ENCODE measurements around the gene FAM168A. TPM values are rescaled to one million over a fixed set of nuclear protein-coding genes. Genes with fewer than 3 reads are reported as not detected.

Gene FAM168A
- total and polyA plus RNA-seq, 2 donors (not counting 1 experiment from before 2014, with no cell fraction given), result 16.3 to 23.8 TPM

- Histone ChIP-seq H3K9ac (ENCODE audit: insufficient read depth, low read length) (no peak overlapping the region), H3K4me3 (replicated peaks in 1 of 4; ENCODE audit: control extremely low read depth in 1 of 4, insufficient read depth in 1 of 4, low read depth in 3 of 4, low read length in 4 of 4) (no peak overlapping the region), H3K4me2 (ENCODE audit: extremely low read depth, insufficient read depth, low read length) (no peak overlapping the region), H2AFZ (ENCODE audit: low read length) (no peak overlapping the region), H3K79me2 (ENCODE audit: control insufficient read depth, insufficient read depth, low read length) (no peaks in the 10 kb centered on the region), H3K36me3 (ENCODE audit: control insufficient read depth, insufficient read depth, low read length) (no peaks in the 10 kb centered on the region), H3K27me3 (ENCODE audit: control insufficient read depth, insufficient read depth, low read length) (no peaks in the 10 kb centered on the region), H4K20me1 (ENCODE audit: control insufficient read depth, extremely low read depth, insufficient read depth, low read length) (no peaks in the 10 kb centered on the region), H3K4me1 (ENCODE audit: control insufficient read depth, extremely low read depth, insufficient read depth, low read length) (peaks cover 2% of the 10 kb centered on the region), H3K9me3 (ENCODE audit: control insufficient read depth, insufficient read depth, low read depth, low read length) (no peaks in the 10 kb centered on the region), H3K27ac (ENCODE audit: insufficient read depth, low read length) (no peak overlapping the region)
- DNase-seq (ENCODE audit: low read depth in 2 of 2), result no peak
- TF ChIP-seq CTCF (conservative IDR thresholded peaks at IDR 0.05 in 1 of 2, IDR thresholded peaks at IDR 0.05 in 1 of 2; ENCODE audit: low read depth in 1 of 2, low read length in 2 of 2), result no peak
- no peak for TF ChIP-seq EZH2 (IDR thresholded peaks at IDR 0.05; ENCODE audit: low read length, missing control alignments)
Measured at GRCh38 chr11:73510106-73510505, 87.8 kb downstream of the FAM168A start.

DNA sequence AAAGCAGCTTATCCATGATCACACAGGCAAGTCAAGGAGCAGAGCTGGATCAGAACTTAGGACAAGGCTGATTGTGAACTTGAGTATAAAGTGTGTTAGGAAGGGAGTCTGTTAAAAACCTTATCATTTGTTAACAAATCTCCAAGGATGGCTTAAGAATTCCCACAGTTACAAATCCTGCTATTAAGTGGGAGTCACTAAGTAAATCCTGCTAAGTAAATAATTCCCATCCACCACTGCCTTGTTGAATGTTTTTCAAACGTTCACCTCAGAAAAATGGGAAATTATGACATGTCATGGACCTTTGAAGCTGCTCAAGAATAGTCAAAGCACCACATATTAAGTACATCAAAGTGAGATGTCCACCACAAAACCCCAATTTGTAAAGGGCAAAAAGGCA is 88.7 kb downstream of the FAM168A start:
- Histone ChIP-seq H4K20me1 (ENCODE audit: control insufficient read depth, extremely low read depth, insufficient read depth, low read length) (no peaks in the 10 kb centered on the region), H3K27me3 (ENCODE audit: control insufficient read depth, insufficient read depth, low read length) (no peaks in the 10 kb centered on the region), H3K9me3 (ENCODE audit: control insufficient read depth, insufficient read depth, low read depth, low read length) (no peaks in the 10 kb centered on the region), H3K9ac (ENCODE audit: insufficient read depth, low read length) (no peak overlapping the region), H3K27ac (ENCODE audit: insufficient read depth, low read length) (no peak overlapping the region), H3K36me3 (ENCODE audit: control insufficient read depth, insufficient read depth, low read length) (no peaks in the 10 kb centered on the region), H3K4me2 (ENCODE audit: extremely low read depth, insufficient read depth, low read length) (no peak overlapping the region), H2AFZ (ENCODE audit: low read length) (no peak overlapping the region), H3K79me2 (ENCODE audit: control insufficient read depth, insufficient read depth, low read length) (no peaks in the 10 kb centered on the region), H3K4me1 (ENCODE audit: control insufficient read depth, extremely low read depth, insufficient read depth, low read length) (peaks cover 2% of the 10 kb centered on the region), H3K4me3 (replicated peaks in 1 of 4; ENCODE audit: control extremely low read depth in 1 of 4, insufficient read depth in 1 of 4, low read depth in 3 of 4, low read length in 4 of 4) (no peak overlapping the region)
- no peak for TF ChIP-seq EZH2 (IDR thresholded peaks at IDR 0.05; ENCODE audit: low read length, missing control alignments)
- TF ChIP-seq CTCF (conservative IDR thresholded peaks at IDR 0.05 in 1 of 2, IDR thresholded peaks at IDR 0.05 in 1 of 2; ENCODE audit: low read depth in 1 of 2, low read length in 2 of 2), result no peak
- DNase-seq (ENCODE audit: low read depth in 2 of 2), result no peak

GRCh38 chr11:73508243-73509176 is 89.4 kb downstream of the FAM168A start:
- H3K9me3 ChIP-seq (ENCODE audit: control insufficient read depth, insufficient read depth, low read depth, low read length), result no peaks in the 10 kb centered on the region
- TF ChIP-seq CTCF (conservative IDR thresholded peaks at IDR 0.05 in 1 of 2, IDR thresholded peaks at IDR 0.05 in 1 of 2; ENCODE audit: low read depth in 1 of 2, low read length in 2 of 2), result no peak
- no peak for TF ChIP-seq EZH2 (IDR thresholded peaks at IDR 0.05; ENCODE audit: low read length, missing control alignments)
- H2AFZ ChIP-seq (ENCODE audit: low read length), result no peak overlapping the region
- no peaks in the 10 kb centered on the region for H3K79me2 ChIP-seq (ENCODE audit: control insufficient read depth, insufficient read depth, low read length)
- no peaks in the 10 kb centered on the region for H3K27me3 ChIP-seq (ENCODE audit: control insufficient read depth, insufficient read depth, low read length)
- H3K4me2 ChIP-seq (ENCODE audit: extremely low read depth, insufficient read depth, low read length), result no peak overlapping the region
- H4K20me1 ChIP-seq (ENCODE audit: control insufficient read depth, extremely low read depth, insufficient read depth, low read length), result no peaks in the 10 kb centered on the region
- no peak for DNase-seq (ENCODE audit: low read depth in 2 of 2)
- H3K4me3 ChIP-seq (replicated peaks in 1 of 4; ENCODE audit: control extremely low read depth in 1 of 4, insufficient read depth in 1 of 4, low read depth in 3 of 4, low read length in 4 of 4), result no peak overlapping the region
- H3K36me3 ChIP-seq (ENCODE audit: control insufficient read depth, insufficient read depth, low read length), result no peaks in the 10 kb centered on the region
- H3K4me1 ChIP-seq (ENCODE audit: control insufficient read depth, extremely low read depth, insufficient read depth, low read length), result peaks cover 2% of the 10 kb centered on the region
- H3K9ac ChIP-seq (ENCODE audit: insufficient read depth, low read length), result no peak overlapping the region
- no peak overlapping the region for H3K27ac ChIP-seq (ENCODE audit: insufficient read depth, low read length)
